ENCODE data around the gene TBC1D2B. TPM values are rescaled to one million over a fixed set of nuclear protein-coding genes. Genes with fewer than 3 reads are reported as not detected.

The TBC1D2B gene
- total RNA-seq, 1 experiment from 2014 or later, result 17.6 TPM

DNA sequence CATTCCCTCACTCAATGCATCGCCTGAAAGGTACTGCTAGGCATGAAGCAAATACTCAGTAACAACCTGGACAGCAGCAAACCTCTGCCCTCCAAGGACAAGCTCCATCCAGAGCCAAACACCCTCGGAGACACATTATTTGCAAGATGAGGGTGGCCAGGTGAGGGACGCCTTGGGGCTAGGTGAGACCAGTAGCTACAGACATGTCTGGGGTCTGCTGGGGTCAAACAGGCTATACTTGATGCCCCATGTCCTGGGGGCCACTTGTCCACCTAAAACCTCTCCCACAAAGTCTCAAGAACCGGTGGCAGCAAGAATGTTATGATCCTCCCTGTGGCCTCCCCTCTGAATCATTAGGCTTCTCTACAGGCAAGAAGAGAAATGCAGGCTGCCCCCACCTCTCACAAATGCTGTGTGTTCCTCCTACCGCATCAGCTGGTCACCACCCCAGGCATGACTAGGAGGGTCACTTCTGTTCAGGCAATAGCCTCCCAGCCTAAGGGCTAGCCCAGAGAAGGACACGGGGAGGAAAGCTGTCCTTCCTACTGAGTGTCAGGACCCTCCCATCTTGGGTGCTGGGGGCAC, 54.3 kb downstream of the TBC1D2B start:
- Histone ChIP-seq H3K79me1 (ENCODE audit: insufficient read depth, low read depth, low read length, poor library complexity, severe bottlenecking) (no peaks in the 10 kb centered on the region), H4K91ac (ENCODE audit: insufficient read length, low read depth, low read length) (no peak overlapping the region), H3K4me2 (ENCODE audit: insufficient read depth, insufficient read length, low read length) (no peak overlapping the region), H2BK12ac (ENCODE audit: insufficient read length, low read depth, low read length) (no peak overlapping the region), H3K27ac (ENCODE audit: insufficient read length, low read depth, low read length) (no peak overlapping the region), H2BK120ac (ENCODE audit: low read depth, low read length, poor library complexity, severe bottlenecking) (no peak overlapping the region), H3K4me1 (ENCODE audit: insufficient read depth, low read length) (no peaks in the 10 kb centered on the region), H3K27me3 (ENCODE audit: insufficient read depth, low read length) (no peaks in the 10 kb centered on the region), H3T11ph (ENCODE audit: low read length) (no peak overlapping the region), H3K23me2 (ENCODE audit: insufficient read length, low read depth, low read length, poor library complexity, severe bottlenecking) (no peaks in the 10 kb centered on the region), H2AFZ (ENCODE audit: low read length) (no peak overlapping the region), H2BK20ac (ENCODE audit: low read depth, low read length, poor library complexity, severe bottlenecking) (no peak overlapping the region), H2AK5ac (ENCODE audit: insufficient read length, low read length) (no peak overlapping the region), H4K20me1 (ENCODE audit: control insufficient read depth, insufficient read depth, insufficient read length) (no peaks in the 10 kb centered on the region), H3K14ac (ENCODE audit: insufficient read depth, low read length) (no peak overlapping the region), H3K18ac (ENCODE audit: insufficient read length, low read depth, low read length) (no peak overlapping the region), H2BK15ac (ENCODE audit: low read depth, low read length) (no peak overlapping the region), H3K56ac (ENCODE audit: insufficient read length, low read depth, low read length) (no peak overlapping the region), H3K9ac (ENCODE audit: extremely low read depth, insufficient read length, low read length) (no peak overlapping the region), H3K4ac (ENCODE audit: low read depth, low read length) (no peak overlapping the region), H4K8ac (replicated peaks; ENCODE audit: insufficient read length, low read depth, low read length) (no peak overlapping the region), H2BK5ac (ENCODE audit: insufficient read length, low read length) (no peak overlapping the region), H3K79me2 (ENCODE audit: insufficient read depth, low read length) (no peaks in the 10 kb centered on the region), H4K5ac (ENCODE audit: insufficient read length, low read depth, low read length) (no peak overlapping the region), H3K23ac (ENCODE audit: insufficient read length, low read depth, low read length) (no peak overlapping the region), H3K9me3 (ENCODE audit: control insufficient read depth, low read depth, low read length) (no peaks in the 10 kb centered on the region)
- H3K27ac Mint-ChIP-seq, result peak overlapping the region in 1 of 3 experiments; percentile 23; a peak in 1 of 7 replicates
- no peaks in the 10 kb centered on the region for H3K27me3 Mint-ChIP-seq (ENCODE audit: low read depth)
- H3K9me3 Mint-ChIP-seq, result no peaks in the 10 kb centered on the region
- TF ChIP-seq, protein P1, sequence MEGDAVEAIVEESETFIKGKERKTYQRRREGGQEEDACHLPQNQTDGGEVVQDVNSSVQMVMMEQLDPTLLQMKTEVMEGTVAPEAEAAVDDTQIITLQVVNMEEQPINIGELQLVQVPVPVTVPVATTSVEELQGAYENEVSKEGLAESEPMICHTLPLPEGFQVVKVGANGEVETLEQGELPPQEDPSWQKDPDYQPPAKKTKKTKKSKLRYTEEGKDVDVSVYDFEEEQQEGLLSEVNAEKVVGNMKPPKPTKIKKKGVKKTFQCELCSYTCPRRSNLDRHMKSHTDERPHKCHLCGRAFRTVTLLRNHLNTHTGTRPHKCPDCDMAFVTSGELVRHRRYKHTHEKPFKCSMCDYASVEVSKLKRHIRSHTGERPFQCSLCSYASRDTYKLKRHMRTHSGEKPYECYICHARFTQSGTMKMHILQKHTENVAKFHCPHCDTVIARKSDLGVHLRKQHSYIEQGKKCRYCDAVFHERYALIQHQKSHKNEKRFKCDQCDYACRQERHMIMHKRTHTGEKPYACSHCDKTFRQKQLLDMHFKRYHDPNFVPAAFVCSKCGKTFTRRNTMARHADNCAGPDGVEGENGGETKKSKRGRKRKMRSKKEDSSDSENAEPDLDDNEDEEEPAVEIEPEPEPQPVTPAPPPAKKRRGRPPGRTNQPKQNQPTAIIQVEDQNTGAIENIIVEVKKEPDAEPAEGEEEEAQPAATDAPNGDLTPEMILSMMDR (conservative IDR thresholded peaks at IDR 0.05), result no peak
- no CpG with 5 or more reads among the region's 6 CpGs for WGBS (ENCODE audit: extremely low coverage, insufficient read length, low lambda C conversion rate)
- peaks cover 7 to 11% of the 10 kb centered on the region in 2 experiments for H3K4me1 Mint-ChIP-seq
- H3K4me3 Mint-ChIP-seq, result no peak overlapping the region
- DNase-seq, result no peak
- H3K36me3 Mint-ChIP-seq (ENCODE audit: insufficient read depth in 1 of 3, low read depth in 3 of 3), result peaks cover 6 to 11% (median 7%) of the 10 kb centered on the region in 3 experiments; a peak in 5 of 7 replicates

All from H9 (cell line).